GM12801 (cell line): ENCODE data around the gene ELL.

ENCODE experiments used
- CTCF ChIP-seq: IDR thresholded peaks from one replicate; pipeline ENCODE4 v1.5.1; 2011; ENCODE audit warnings: control low read depth; ENCODE audit not compliant: insufficient read length; ENCODE audit errors: extremely low read depth

The ELL gene

DNA sequence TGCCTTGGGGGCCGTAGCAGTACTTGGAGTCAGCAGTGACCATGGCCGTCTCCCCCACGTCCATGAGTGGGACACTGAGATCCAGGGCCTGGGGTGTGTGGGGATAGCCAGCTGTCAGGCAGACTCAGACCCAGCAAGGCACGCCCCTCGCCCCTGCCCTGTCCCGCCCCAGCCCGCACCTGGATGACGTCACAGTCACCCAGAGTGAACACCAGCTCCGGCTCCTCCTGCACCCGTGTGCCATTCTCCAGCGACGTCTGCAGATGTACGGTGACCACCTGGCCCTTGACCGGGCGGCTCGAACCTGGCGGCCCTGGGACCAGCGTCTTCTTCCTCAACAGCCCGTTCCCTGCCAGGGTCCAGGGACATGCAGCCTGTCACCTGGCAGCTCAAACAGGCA lies 17.5 kb upstream of the ELL start:
- no peak for TF ChIP-seq CTCF

DNA sequence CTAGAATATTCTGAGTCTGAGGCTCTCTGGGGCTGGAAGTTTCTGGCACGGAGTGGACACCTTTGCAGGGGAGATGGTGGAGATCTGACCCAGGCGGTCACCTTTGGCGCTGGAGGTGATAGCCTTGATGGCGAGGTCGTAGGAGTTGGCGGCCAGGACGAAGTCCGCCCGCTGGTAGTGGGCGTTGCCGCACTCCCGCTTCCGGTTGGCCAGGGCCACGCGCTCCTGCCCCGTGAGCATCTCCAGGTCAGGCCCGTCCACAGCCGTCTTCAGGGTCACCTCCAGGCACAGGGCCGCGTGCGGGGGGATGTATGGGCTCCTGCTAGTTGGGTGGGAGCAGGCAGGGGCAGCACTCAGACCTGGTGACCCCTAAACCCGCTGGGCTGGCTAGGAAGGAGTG lies 16.2 kb upstream of the ELL start:
- no peak for TF ChIP-seq CTCF

- no peak for TF ChIP-seq CTCF
Observed at GRCh38 chr19:18537431-18537830, 15.6 kb upstream of the ELL start.

DNA sequence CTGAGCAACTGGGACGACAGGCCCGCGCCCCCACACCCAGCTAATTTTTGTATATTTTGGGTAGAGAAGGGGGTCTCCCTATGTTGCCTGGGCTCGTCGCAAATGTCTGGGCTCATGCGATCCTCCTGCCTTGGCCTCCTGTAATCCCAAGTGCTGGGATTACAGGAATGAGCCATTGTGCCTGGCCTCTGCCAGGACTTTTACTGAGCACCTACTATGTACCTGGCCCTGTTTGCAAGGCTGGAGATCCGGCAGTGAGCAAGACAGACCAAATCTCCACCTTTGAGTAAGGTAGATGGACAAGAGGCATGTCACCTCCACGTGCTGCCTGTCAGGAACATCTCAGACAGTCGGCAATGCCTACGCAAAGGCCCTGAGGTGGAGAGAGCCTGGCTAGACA lies 14.6 kb upstream of the ELL start:
- no peak for TF ChIP-seq CTCF

DNA sequence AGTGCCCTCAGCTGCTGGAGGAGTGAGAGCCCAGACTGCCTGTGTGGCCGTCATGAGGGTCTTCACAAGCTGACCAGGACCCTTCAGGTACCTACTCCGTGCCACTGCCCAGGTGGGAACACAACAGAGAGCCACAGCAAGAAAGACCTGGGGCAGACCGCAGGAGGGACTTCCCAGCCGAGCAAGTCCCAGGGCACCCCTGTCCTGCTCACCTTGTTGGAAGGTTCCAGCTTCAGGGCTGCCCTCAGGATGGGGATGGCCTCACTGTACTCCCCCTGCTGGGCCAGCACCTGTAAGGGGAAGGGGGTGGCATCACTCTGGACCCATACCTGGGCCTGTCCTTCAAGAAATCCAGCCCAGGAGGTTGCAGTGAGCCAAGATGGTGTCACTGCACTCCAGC lies 11.2 kb upstream of the ELL start:
- no peak for TF ChIP-seq CTCF

- no peak for TF ChIP-seq CTCF
Observed at GRCh38 chr19:18532168-18532890, 10.5 kb upstream of the ELL start.

- TF ChIP-seq CTCF, result no peak
Observed at GRCh38 chr19:18531485-18531884, 9.6 kb upstream of the ELL start.
